Raji (cell line): ENCODE measurements around the gene MED28.

Experiments used
- POLR2A ChIP-seq: IDR thresholded peaks from 2 replicates; pipeline ENCODE4 v1.6.1; 2011; ENCODE audit warnings: low read depth, low read length, control low read depth; ENCODE audit not compliant: insufficient read depth

MED28 gene

GRCh38 chr4:17682222-17682566 is 67.8 kb downstream of the MED28 start:
- no peak for TF ChIP-seq POLR2A
